ENCODE data around the gene GAPDHS.

Gene GAPDHS

GRCh38 chr19:35542209-35542608 is 9.0 kb downstream of the GAPDHS start:
- Histone ChIP-seq H3K4me2 (ENCODE audit: insufficient read depth, low read length) (no peak overlapping the region), H3K27ac (ENCODE audit: low read length) (no peak overlapping the region), H2AFZ (ENCODE audit: low read depth, low read length) (no peak overlapping the region), H3K9me3 (ENCODE audit: insufficient read depth, low read length, severe bottlenecking) (no peaks in the 10 kb centered on the region), H3K9ac (ENCODE audit: low read depth, low read length) (no peak overlapping the region), H3K27me3 (ENCODE audit: insufficient read depth, low read length, poor library complexity) (no peaks in the 10 kb centered on the region), H4K20me1 (ENCODE audit: insufficient read depth, low read length) (peaks cover 8% of the 10 kb centered on the region; the same call in 1 of the 2 replicates), H3K4me1 (ENCODE audit: insufficient read depth, low read length) (peaks cover 29% of the 10 kb centered on the region), H3K36me3 (ENCODE audit: insufficient read depth, low read length) (peaks cover 12% of the 10 kb centered on the region), H3K79me2 (ENCODE audit: insufficient read depth, low read length) (peaks cover 22% of the 10 kb centered on the region), H3K4me3 (ENCODE audit: low read depth in 1 of 2, low read length in 2 of 2) (no peak overlapping the region)
- DNase-seq (no peak), ATAC-seq (ENCODE audit: insufficient read depth, low read depth) (no peak)
- TF ChIP-seq, protein P1, sequence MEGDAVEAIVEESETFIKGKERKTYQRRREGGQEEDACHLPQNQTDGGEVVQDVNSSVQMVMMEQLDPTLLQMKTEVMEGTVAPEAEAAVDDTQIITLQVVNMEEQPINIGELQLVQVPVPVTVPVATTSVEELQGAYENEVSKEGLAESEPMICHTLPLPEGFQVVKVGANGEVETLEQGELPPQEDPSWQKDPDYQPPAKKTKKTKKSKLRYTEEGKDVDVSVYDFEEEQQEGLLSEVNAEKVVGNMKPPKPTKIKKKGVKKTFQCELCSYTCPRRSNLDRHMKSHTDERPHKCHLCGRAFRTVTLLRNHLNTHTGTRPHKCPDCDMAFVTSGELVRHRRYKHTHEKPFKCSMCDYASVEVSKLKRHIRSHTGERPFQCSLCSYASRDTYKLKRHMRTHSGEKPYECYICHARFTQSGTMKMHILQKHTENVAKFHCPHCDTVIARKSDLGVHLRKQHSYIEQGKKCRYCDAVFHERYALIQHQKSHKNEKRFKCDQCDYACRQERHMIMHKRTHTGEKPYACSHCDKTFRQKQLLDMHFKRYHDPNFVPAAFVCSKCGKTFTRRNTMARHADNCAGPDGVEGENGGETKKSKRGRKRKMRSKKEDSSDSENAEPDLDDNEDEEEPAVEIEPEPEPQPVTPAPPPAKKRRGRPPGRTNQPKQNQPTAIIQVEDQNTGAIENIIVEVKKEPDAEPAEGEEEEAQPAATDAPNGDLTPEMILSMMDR (IDR thresholded peaks at IDR 0.05; ENCODE audit: borderline replicate concordance, extremely low read depth, low read length, poor library complexity, severe bottlenecking) = no peak
- TF ChIP-seq EZH2 (IDR thresholded peaks at IDR 0.05; ENCODE audit: borderline replicate concordance, low read depth, low read length, severe bottlenecking) = no peak

GRCh38 chr19:35543280-35544109 is 10.2 kb downstream of the GAPDHS start:
- Histone ChIP-seq H3K4me3 (ENCODE audit: low read depth in 1 of 2, low read length in 2 of 2) (no peak overlapping the region), H3K9ac (ENCODE audit: low read depth, low read length) (no peak overlapping the region), H3K4me2 (ENCODE audit: insufficient read depth, low read length) (peak overlapping the region; percentile 88; the same call in 1 of the 2 replicates), H3K9me3 (ENCODE audit: insufficient read depth, low read length, severe bottlenecking) (no peaks in the 10 kb centered on the region), H2AFZ (ENCODE audit: low read depth, low read length) (no peak overlapping the region), H3K36me3 (ENCODE audit: insufficient read depth, low read length) (peaks cover 25% of the 10 kb centered on the region), H4K20me1 (ENCODE audit: insufficient read depth, low read length) (peaks cover 8% of the 10 kb centered on the region; the same call in 1 of the 2 replicates), H3K27me3 (ENCODE audit: insufficient read depth, low read length, poor library complexity) (no peaks in the 10 kb centered on the region), H3K27ac (ENCODE audit: low read length) (no peak overlapping the region), H3K79me2 (ENCODE audit: insufficient read depth, low read length) (peaks cover 26% of the 10 kb centered on the region), H3K4me1 (ENCODE audit: insufficient read depth, low read length) (peaks cover 33% of the 10 kb centered on the region)
- DNase-seq = no peak
- no peak for TF ChIP-seq EZH2 (IDR thresholded peaks at IDR 0.05; ENCODE audit: borderline replicate concordance, low read depth, low read length, severe bottlenecking)
- TF ChIP-seq, protein P1 (IDR thresholded peaks at IDR 0.05; ENCODE audit: borderline replicate concordance, extremely low read depth, low read length, poor library complexity, severe bottlenecking) = no peak
- ATAC-seq (ENCODE audit: insufficient read depth, low read depth) = no peak

GRCh38 chr19:35544110-35544802 is 11.0 kb downstream of the GAPDHS start:
- peaks cover 33% of the 10 kb centered on the region for H3K4me1 ChIP-seq (ENCODE audit: insufficient read depth, low read length)
- H3K27me3 ChIP-seq (ENCODE audit: insufficient read depth, low read length, poor library complexity) = no peaks in the 10 kb centered on the region
- peak overlapping the region; percentile 75 for H3K9ac ChIP-seq (ENCODE audit: low read depth, low read length)
- peaks cover 8% of the 10 kb centered on the region; the same call in 1 of the 2 replicates for H4K20me1 ChIP-seq (ENCODE audit: insufficient read depth, low read length)
- H3K27ac ChIP-seq (ENCODE audit: low read length) = peak overlapping the region; percentile 74; the same call in 1 of the 2 replicates
- H3K9me3 ChIP-seq (ENCODE audit: insufficient read depth, low read length, severe bottlenecking) = no peaks in the 10 kb centered on the region
- DNase-seq = no peak
- peak overlapping the region; percentile 63 to 68; a peak in 3 of 4 replicates for H3K4me3 ChIP-seq (ENCODE audit: low read depth in 1 of 2, low read length in 2 of 2)
- H2AFZ ChIP-seq (ENCODE audit: low read depth, low read length) = no peak overlapping the region
- peaks cover 27% of the 10 kb centered on the region for H3K36me3 ChIP-seq (ENCODE audit: insufficient read depth, low read length)
- ATAC-seq (ENCODE audit: insufficient read depth, low read depth) = no peak
- peaks cover 26% of the 10 kb centered on the region for H3K79me2 ChIP-seq (ENCODE audit: insufficient read depth, low read length)
- no peak for TF ChIP-seq EZH2 (IDR thresholded peaks at IDR 0.05; ENCODE audit: borderline replicate concordance, low read depth, low read length, severe bottlenecking)
- TF ChIP-seq, protein P1 (IDR thresholded peaks at IDR 0.05; ENCODE audit: borderline replicate concordance, extremely low read depth, low read length, poor library complexity, severe bottlenecking) = no peak
- peak overlapping the region; percentile 88 for H3K4me2 ChIP-seq (ENCODE audit: insufficient read depth, low read length)
